ENCODE results near the gene TCTN2.

- TF ChIP-seq CTCF (conservative IDR thresholded peaks at IDR 0.05 in 1 of 2, IDR thresholded peaks at IDR 0.05 in 1 of 2; ENCODE audit: low read depth in 1 of 2, low read length in 2 of 2) (no peak), EZH2 (IDR thresholded peaks at IDR 0.05; ENCODE audit: low read length, missing control alignments) (no peak)
These were observed 41.9 kb downstream of the TCTN2 start for GRCh38 chr12:123712780-123713319.

All from fibroblast of lung (primary cell).